ENCODE data around the gene ECSCR. TPM values are rescaled to one million over a fixed set of nuclear protein-coding genes. Genes with fewer than 3 reads are reported as not detected.

The ECSCR gene
- total and polyA plus RNA-seq, 7 experiments from 2014 or later: 0.19 to 0.73 (median 0.37) TPM; not detected in 3

DNA sequence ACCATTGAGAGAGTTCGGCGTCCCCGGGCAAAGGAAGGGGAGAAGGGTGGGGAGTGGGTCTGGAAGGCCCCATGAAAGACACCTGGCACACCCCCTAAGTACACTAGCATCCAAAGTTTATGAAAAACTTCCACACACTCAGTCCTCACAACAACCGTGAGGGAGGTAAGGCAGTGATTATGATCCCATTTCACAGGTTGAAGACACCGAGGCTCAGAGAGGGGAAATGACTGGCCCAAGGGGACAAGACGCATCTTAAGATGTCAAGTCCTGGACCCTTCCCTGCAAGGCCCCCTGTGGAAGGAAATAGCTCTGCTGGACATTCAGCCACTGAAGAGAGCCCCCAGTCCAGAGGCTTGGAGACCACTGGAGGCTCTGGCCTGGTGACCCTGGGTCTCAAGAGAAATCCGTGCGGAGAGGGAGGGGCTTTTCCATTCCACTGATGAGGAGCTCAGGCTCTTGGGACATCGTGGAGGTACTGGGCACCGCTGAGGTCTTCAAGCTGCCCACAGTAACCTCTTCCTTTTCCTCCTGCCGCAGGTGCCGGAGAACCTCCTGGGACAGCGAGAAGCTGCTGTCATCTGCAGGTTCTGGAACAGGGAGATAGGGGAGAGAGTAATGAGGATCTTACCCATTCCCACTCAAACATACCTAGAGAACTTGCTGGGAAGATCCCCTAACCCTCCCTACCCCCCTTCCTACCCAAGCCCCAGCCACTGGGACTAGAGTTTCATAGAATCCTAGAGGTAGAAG, 13.5 kb upstream of the ECSCR start:
- H3K27me3 Mint-ChIP-seq: no peaks in the 10 kb centered on the region
- intact Hi-C loops (cut with micrococcal nuclease): loop anchor here in 1 of 2 donors (1.0 to 2.0 kb wide), 2 partner anchors 37 to 53 kb away; partner anchors contain the start of gene DNAJC18
- H3K4me3 Mint-ChIP-seq: peak overlapping the region in 9 of 10 donors; percentile 25 to 97 (median 69)
- no peaks in the 10 kb centered on the region for H3K9me3 ChIP-seq (ENCODE audit: control insufficient read depth in 2 of 3, low read length in 3 of 3)
- ChIA-PET POLR2A (interaction anchor here (0.6 to 4.7 kb wide), 8 partner anchors 14 to 41 kb away, joined by 4 to 36 read pairs (median 4); partner anchors contain the start of gene ECSCR), CTCF (interaction anchor here (1.1 to 2.1 kb wide), 3 partner anchors 34 to 53 kb away, joined by 3 to 7 read pairs (median 4); no protein-coding TSS in a partner anchor)
- H3K27me3 ChIP-seq (ENCODE audit: control insufficient read depth in 2 of 2, insufficient read depth in 2 of 2, low read length in 2 of 2): no peaks in the 10 kb centered on the region
- DNase-seq (no peak), ATAC-seq (no peak)
- no peak overlapping the region for H3K4me3 ChIP-seq (ENCODE audit: low read length)
- H3K4me1 Mint-ChIP-seq: peaks cover 59 to 92% (median 80%) of the 10 kb centered on the region in 7 donors
- H3K27ac ChIP-seq (ENCODE audit: low read depth, low read length): peak overlapping the region; percentile 64
- H3K27ac Mint-ChIP-seq: peak overlapping the region; percentile 23 to 98 (median 88)
- H3K4me1 ChIP-seq (ENCODE audit: control insufficient read depth in 2 of 2, insufficient read depth in 2 of 2, low read length in 2 of 2): peaks cover 36 to 76% of the 10 kb centered on the region in 2 donors
- H3K36me3 ChIP-seq (ENCODE audit: control insufficient read depth in 2 of 3, insufficient read depth in 3 of 3, low read length in 3 of 3): peaks cover 4 to 41% (median 17%) of the 10 kb centered on the region in 3 experiments
- peaks cover 3 to 37% (median 28%) of the 10 kb centered on the region in 5 donors for H3K36me3 Mint-ChIP-seq
- no peaks in the 10 kb centered on the region for H3K9me3 Mint-ChIP-seq

DNA sequence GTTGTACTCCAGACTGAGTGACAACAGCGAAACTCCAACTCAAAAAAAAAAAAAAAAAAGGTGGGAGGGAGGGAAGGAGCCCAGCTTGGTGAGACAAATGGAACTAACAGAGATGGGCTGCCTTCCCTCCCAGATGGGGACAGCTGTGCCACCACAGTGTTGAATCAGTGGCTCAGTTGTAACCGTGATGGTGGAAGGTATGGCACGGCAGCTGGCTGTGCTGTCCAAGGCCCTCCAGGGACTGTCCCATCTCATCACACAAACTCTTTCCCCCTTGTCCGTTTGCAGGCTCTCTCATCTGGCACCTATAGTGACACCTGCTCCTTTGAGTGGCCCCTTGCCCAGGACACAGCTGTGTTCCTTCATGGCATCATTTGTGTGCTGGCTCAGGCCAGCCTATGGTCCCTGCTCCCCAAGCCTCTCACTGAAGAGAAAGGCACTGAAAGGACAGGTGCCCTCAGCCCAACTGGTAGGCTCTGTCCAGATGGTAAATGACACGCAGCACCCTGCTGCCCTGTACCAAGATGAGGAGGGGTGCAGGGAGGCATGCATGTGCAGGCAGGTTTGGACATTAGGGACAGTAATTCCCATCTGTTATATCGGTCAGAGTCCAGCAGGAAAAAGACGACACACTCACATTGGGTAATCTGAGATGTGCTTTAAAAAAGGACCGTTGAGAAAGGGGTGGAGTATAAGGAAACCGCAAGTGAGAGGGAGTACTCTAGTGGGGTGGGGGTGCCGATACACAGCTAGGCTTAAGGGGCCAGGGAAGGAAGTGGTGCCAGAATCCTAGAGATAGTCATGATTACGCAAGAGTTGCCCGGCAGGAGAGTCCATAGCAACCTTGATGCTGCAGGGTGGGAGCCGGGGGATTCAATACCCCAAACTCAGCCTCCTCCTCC, 12.6 kb upstream of the ECSCR start:
- Histone ChIP-seq H3K27me3 (ENCODE audit: control insufficient read depth in 2 of 2, insufficient read depth in 2 of 2, low read length in 2 of 2) (no peaks in the 10 kb centered on the region), H3K4me3 (ENCODE audit: low read length) (peak overlapping the region; percentile 42), H3K36me3 (ENCODE audit: control insufficient read depth in 2 of 3, insufficient read depth in 3 of 3, low read length in 3 of 3) (peaks cover 4 to 35% (median 12%) of the 10 kb centered on the region in 3 experiments), H3K9me3 (ENCODE audit: control insufficient read depth in 2 of 3, low read length in 3 of 3) (no peaks in the 10 kb centered on the region), H3K4me1 (ENCODE audit: control insufficient read depth in 2 of 2, insufficient read depth in 2 of 2, low read length in 2 of 2) (peaks cover 37 to 76% of the 10 kb centered on the region in 2 donors), H3K27ac (ENCODE audit: low read depth, low read length) (peak overlapping the region; percentile 64)
- H3K27ac Mint-ChIP-seq: peak overlapping the region; percentile 30 to 98 (median 88)
- intact Hi-C loops (cut with micrococcal nuclease): loop anchor here (1.0 to 5.0 kb wide), 4 partner anchors 7 to 52 kb away; partner anchors contain the start of genes DNAJC18 (in 1 of the 2) and STING1 (in 1 of the 2)
- peaks cover 0 to 29% (median 20%) of the 10 kb centered on the region in 5 donors for H3K36me3 Mint-ChIP-seq
- no peaks in the 10 kb centered on the region for H3K27me3 Mint-ChIP-seq
- H3K4me3 Mint-ChIP-seq: peak overlapping the region; percentile 49 to 97 (median 68)
- ATAC-seq: peak; percentile 74
- ChIA-PET POLR2A (interaction anchor here (0.6 to 8.4 kb wide), 10 partner anchors 7 to 42 kb away, joined by 4 to 83 read pairs (median 4); partner anchors contain the start of genes DNAJC18, ECSCR and STING1), CTCF (interaction anchor here (0.6 to 2.1 kb wide), 4 partner anchors 35 to 300 kb away, joined by 3 to 7 read pairs (median 4); no protein-coding TSS in a partner anchor)
- DNase-seq: peak in 4 of 9 donors; percentile 40 to 48 (median 44)
- H3K9me3 Mint-ChIP-seq: no peaks in the 10 kb centered on the region
- peaks cover 60 to 92% (median 80%) of the 10 kb centered on the region in 7 donors for H3K4me1 Mint-ChIP-seq

DNA sequence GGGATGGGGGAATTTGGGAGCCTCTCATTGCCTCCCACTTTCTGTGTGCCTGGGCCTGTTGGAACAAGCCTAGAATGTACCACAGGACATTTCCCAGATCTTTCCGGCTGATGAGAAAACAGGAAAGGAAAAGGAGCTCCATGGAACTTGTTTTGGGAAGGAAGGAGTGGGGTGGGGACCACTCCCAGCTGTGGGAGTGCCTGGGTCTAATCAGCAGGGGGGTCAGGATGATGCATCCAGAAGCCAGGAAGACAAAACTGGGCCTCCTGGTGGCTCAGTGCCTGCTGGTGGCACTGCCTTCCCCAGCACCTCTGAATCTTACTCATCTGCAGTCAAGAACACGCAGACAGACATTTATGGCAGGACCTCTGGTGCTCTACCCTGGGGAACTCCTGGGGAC, 11.0 kb upstream of the ECSCR start:
- Histone ChIP-seq H3K9me3 (ENCODE audit: control insufficient read depth in 2 of 3, low read length in 3 of 3) (no peaks in the 10 kb centered on the region), H3K27me3 (ENCODE audit: control insufficient read depth in 2 of 2, insufficient read depth in 2 of 2, low read length in 2 of 2) (no peaks in the 10 kb centered on the region), H3K36me3 (ENCODE audit: control insufficient read depth in 2 of 3, insufficient read depth in 3 of 3, low read length in 3 of 3) (peaks cover 0 to 28% (median 11%) of the 10 kb centered on the region in 3 experiments), H3K4me3 (ENCODE audit: low read length) (no peak overlapping the region), H3K4me1 (ENCODE audit: control insufficient read depth in 2 of 2, insufficient read depth in 2 of 2, low read length in 2 of 2) (peaks cover 37 to 81% of the 10 kb centered on the region in 2 donors), H3K27ac (ENCODE audit: low read depth, low read length) (peak overlapping the region; percentile 64)
- Mint-ChIP-seq H3K27me3 (no peaks in the 10 kb centered on the region), H3K36me3 (peaks cover 0 to 22% (median 16%) of the 10 kb centered on the region in 5 donors), H3K4me1 (peaks cover 62 to 98% (median 88%) of the 10 kb centered on the region in 7 donors), H3K9me3 (no peaks in the 10 kb centered on the region), H3K4me3 (peak overlapping the region in 5 of 10 donors; percentile 12 to 97 (median 27)), H3K27ac (peak overlapping the region; percentile 63 to 98 (median 87))
- CTCF ChIA-PET: interaction anchor here (0.6 to 1.5 kb wide), 3 partner anchors 9 to 51 kb away, joined by 4 to 5 read pairs (median 4); partner anchors contain the start of gene STING1
- intact Hi-C loops (cut with micrococcal nuclease): loop anchor here (2.0 to 5.0 kb wide), 2 partner anchors 15 to 39 kb away; no protein-coding TSS in a partner anchor
- ATAC-seq: no peak
- DNase-seq: no peak
- POLR2A ChIA-PET: interaction anchor here (0.8 to 8.4 kb wide), 8 partner anchors 9 to 55 kb away, joined by 3 to 83 read pairs (median 6); partner anchors contain the start of genes DNAJC18, ECSCR and STING1

DNA sequence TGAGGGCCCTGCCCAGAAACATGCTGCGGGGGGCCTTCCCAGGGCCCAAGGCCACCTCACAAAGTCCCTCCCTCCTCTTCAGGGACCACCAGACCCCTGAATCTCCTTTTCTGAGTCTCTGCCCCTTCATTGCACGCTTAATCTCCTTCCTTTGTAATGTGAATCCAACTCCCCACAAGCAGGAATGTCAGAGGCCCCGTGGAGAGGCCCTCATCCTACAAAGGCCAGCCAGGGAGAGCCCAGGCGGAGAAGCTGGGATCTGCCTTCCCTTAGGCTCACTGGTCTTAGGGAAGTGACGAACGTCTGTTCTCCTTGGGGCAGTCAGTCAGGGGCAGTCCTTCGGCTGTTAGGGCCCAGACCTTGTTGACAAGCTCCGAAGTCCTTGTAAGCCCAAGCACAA, 10.6 kb upstream of the ECSCR start:
- CTCF ChIA-PET: interaction anchor here (0.8 to 1.5 kb wide), 3 partner anchors 39 to 51 kb away, joined by 3 to 5 read pairs (median 4); no protein-coding TSS in a partner anchor
- no peaks in the 10 kb centered on the region for H3K27me3 ChIP-seq (ENCODE audit: control insufficient read depth in 2 of 2, insufficient read depth in 2 of 2, low read length in 2 of 2)
- Mint-ChIP-seq H3K4me3 (peak overlapping the region in 6 of 10 donors; percentile 7 to 97 (median 54)), H3K27ac (peak overlapping the region; percentile 63 to 98 (median 87)), H3K36me3 (peaks cover 0 to 21% (median 13%) of the 10 kb centered on the region in 5 donors), H3K4me1 (peaks cover 65 to 98% (median 88%) of the 10 kb centered on the region in 7 donors), H3K27me3 (no peaks in the 10 kb centered on the region), H3K9me3 (no peaks in the 10 kb centered on the region)
- peaks cover 34 to 80% of the 10 kb centered on the region in 2 donors for H3K4me1 ChIP-seq (ENCODE audit: control insufficient read depth in 2 of 2, insufficient read depth in 2 of 2, low read length in 2 of 2)
- intact Hi-C loops (cut with micrococcal nuclease): loop anchor here (2.0 to 5.0 kb wide), 2 partner anchors 14 to 39 kb away; no protein-coding TSS in a partner anchor
- ATAC-seq (no peak), DNase-seq (no peak)
- H3K36me3 ChIP-seq (ENCODE audit: control insufficient read depth in 2 of 3, insufficient read depth in 3 of 3, low read length in 3 of 3): peaks cover 0 to 23% (median 10%) of the 10 kb centered on the region in 3 experiments
- no peaks in the 10 kb centered on the region for H3K9me3 ChIP-seq (ENCODE audit: control insufficient read depth in 2 of 3, low read length in 3 of 3)
- POLR2A ChIA-PET: interaction anchor here (1.4 to 8.4 kb wide), 6 partner anchors 9 to 54 kb away, joined by 4 to 83 read pairs (median 10); partner anchors contain the start of genes DNAJC18, ECSCR and STING1
- peak overlapping the region; percentile 64 for H3K27ac ChIP-seq (ENCODE audit: low read depth, low read length)
- H3K4me3 ChIP-seq (ENCODE audit: low read length): no peak overlapping the region

DNA sequence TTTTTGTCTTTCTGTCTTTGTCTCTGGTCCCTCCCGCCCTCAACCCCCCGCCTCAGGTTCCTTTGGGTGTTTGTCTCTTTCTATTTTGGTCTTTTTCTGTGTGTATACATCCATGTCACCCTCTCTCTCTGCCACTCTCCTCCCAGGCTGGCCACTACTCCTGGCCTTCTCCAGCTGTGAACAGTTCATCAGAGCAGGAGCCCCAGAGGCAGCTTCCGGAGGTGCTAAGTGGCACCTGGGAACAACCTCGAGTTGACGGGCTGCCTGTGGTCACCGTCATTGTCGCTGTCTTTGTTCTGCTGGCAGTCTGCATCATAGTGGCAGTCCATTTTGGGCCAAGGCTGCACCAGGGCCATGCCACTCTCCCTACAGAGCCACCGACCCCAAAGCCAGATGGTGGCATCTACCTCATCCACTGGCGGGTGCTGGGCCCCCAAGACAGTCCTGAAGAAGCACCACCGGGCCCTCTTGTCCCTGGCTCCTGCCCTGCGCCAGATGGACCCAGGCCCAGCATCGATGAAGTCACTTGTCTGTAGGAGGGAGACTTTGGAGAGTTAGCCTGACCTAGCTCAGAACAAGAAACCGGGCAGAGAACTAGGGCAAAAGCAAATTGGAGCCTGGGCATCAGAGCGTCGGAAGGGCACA, 10.0 kb upstream of the ECSCR start:
- Mint-ChIP-seq H3K27me3 (no peaks in the 10 kb centered on the region), H3K36me3 (peaks cover 0 to 17% (median 11%) of the 10 kb centered on the region in 5 donors), H3K9me3 (no peaks in the 10 kb centered on the region), H3K27ac (peak overlapping the region; percentile 63 to 98 (median 91)), H3K4me1 (peaks cover 65 to 92% (median 82%) of the 10 kb centered on the region in 7 donors), H3K4me3 (peak overlapping the region; percentile 58 to 97 (median 88))
- H3K4me3 ChIP-seq (ENCODE audit: low read length): no peak overlapping the region
- CTCF ChIA-PET: interaction anchor here (1.0 to 1.5 kb wide), 2 partner anchors 40 to 42 kb away, joined by 3 to 5 read pairs; no protein-coding TSS in a partner anchor
- peaks cover 0 to 17% (median 4%) of the 10 kb centered on the region in 3 experiments for H3K36me3 ChIP-seq (ENCODE audit: control insufficient read depth in 2 of 3, insufficient read depth in 3 of 3, low read length in 3 of 3)
- intact Hi-C loops (cut with micrococcal nuclease): loop anchor here (1.0 to 5.0 kb wide), 3 partner anchors 10 to 40 kb away; partner anchors contain the start of gene STING1 (in 1 of the 2)
- H3K4me1 ChIP-seq (ENCODE audit: control insufficient read depth in 2 of 2, insufficient read depth in 2 of 2, low read length in 2 of 2): peaks cover 34 to 80% of the 10 kb centered on the region in 2 donors
- POLR2A ChIA-PET: interaction anchor here (1.4 to 8.4 kb wide), 6 partner anchors 10 to 54 kb away, joined by 4 to 83 read pairs (median 10); partner anchors contain the start of genes DNAJC18, ECSCR and STING1
- no peak for DNase-seq
- no peaks in the 10 kb centered on the region for H3K27me3 ChIP-seq (ENCODE audit: control insufficient read depth in 2 of 2, insufficient read depth in 2 of 2, low read length in 2 of 2)
- no peaks in the 10 kb centered on the region for H3K9me3 ChIP-seq (ENCODE audit: control insufficient read depth in 2 of 3, low read length in 3 of 3)
- peak overlapping the region; percentile 64 for H3K27ac ChIP-seq (ENCODE audit: low read depth, low read length)
- ATAC-seq: no peak

Measured in naive thymus-derived CD4-positive, alpha-beta T cell (primary cell).